Neutrophil (primary cell): ENCODE data around the gene HAGHL.
"Not testable (repeated sequence)": the region's sequence is repeated elsewhere in the genome, so short reads cannot be mapped to it uniquely, and the experiment has no call there.

Experiments
- H3K27ac ChIP-seq: fragments of 200-600 bp; sonication (generic); 2 replicates; pipeline ENCODE4 v1.5.1; 2016; ENCODE audit warnings: mild to moderate bottlenecking, moderate library complexity
- H3K27me3 ChIP-seq: fragments of 200-600 bp; sonication (generic); 2 replicates; pipeline ENCODE4 v1.6.0; 2016; ENCODE audit warnings: mild to moderate bottlenecking
- H3K36me3 ChIP-seq: fragments of 200-600 bp; sonication (generic); 2 replicates; pipeline ENCODE4 v1.5.1; 2017
- H3K4me1 ChIP-seq, 2 experiments: fragments of 200-600 bp in 1 of 2; sonication (generic) in 1 of 2; 1 replicate in 1 of 2; 2 replicates in 1 of 2; pipeline versions ENCODE4 v1.5.1 to v1.6.1; 2013 to 2016; ENCODE audit warnings: low read depth in 1 of 2, low read length in 1 of 2, mild to moderate bottlenecking in 1 of 2, moderate library complexity in 1 of 2; ENCODE audit not compliant: control insufficient read depth in 1 of 2, insufficient read depth in 1 of 2
- H3K4me3 ChIP-seq, 2 experiments: fragments of 200-600 bp in 1 of 2; sonication (generic) in 1 of 2; 1 replicate in 1 of 2; 2 replicates in 1 of 2; pipeline ENCODE4 v1.5.1; 2013 to 2016; ENCODE audit warnings: low read depth in 1 of 2, low read length in 1 of 2, mild to moderate bottlenecking in 1 of 2, moderate library complexity in 1 of 2
- H3K9me3 ChIP-seq: fragments of 200-600 bp; sonication (generic); 2 replicates; pipeline ENCODE4 v1.5.1; 2016
- CTCF ChIP-seq: fragments of 200-600 bp; sonication (generic); IDR thresholded peaks from 2 replicates; pipeline ENCODE4 v1.5.1; 2016; ENCODE audit warnings: antibody characterized with exemption

The HAGHL gene

GRCh38 chr16:741986-742629 is 15.2 kb downstream of the HAGHL start:
- Histone ChIP-seq H3K27me3 (peaks cover 6% of the 10 kb centered on the region), H3K36me3 (peaks cover 8% of the 10 kb centered on the region), H3K9me3 (no peaks in the 10 kb centered on the region), H3K4me1 (peaks cover 12 to 15% of the 10 kb centered on the region in 2 experiments), H3K4me3 (no peak overlapping the region), H3K27ac (no peak overlapping the region)
- TF ChIP-seq CTCF = no peak

- not testable (repeated sequence) for H3K27ac ChIP-seq
Measured at GRCh38 chr16:742894-743293, 16.0 kb downstream of the HAGHL start.

GRCh38 chr16:743794-744500 is 17.0 kb downstream of the HAGHL start:
- Histone ChIP-seq H3K4me3 (no peak overlapping the region), H3K4me1 (peaks cover 12 to 15% of the 10 kb centered on the region in 2 experiments), H3K36me3 (no peaks in the 10 kb centered on the region), H3K9me3 (no peaks in the 10 kb centered on the region), H3K27me3 (peaks cover 6% of the 10 kb centered on the region), H3K27ac (no peak overlapping the region)
- no peak for TF ChIP-seq CTCF

More at GRCh38 chr16:742894-743293, 16.0 kb downstream of the HAGHL start:
- H3K36me3 ChIP-seq, H3K27me3 ChIP-seq, H3K4me3 ChIP-seq, H3K9me3 ChIP-seq: not testable (repeated sequence)
- H3K4me1 ChIP-seq = peaks cover 12 to 15% of the 10 kb centered on the region in 2 experiments

GRCh38 chr16:745739-746138 is 18.8 kb downstream of the HAGHL start:
- TF ChIP-seq CTCF = no peak
- Histone ChIP-seq H3K27ac (no peak overlapping the region), H3K36me3 (no peaks in the 10 kb centered on the region), H3K9me3 (no peaks in the 10 kb centered on the region), H3K27me3 (peaks cover 6% of the 10 kb centered on the region), H3K4me1 (peaks cover 4 to 6% of the 10 kb centered on the region in 2 experiments), H3K4me3 (no peak overlapping the region)

- Histone ChIP-seq H3K27me3 (peaks cover 6% of the 10 kb centered on the region), H3K9me3 (no peaks in the 10 kb centered on the region), H3K27ac (no peak overlapping the region), H3K4me1 (no peaks in the 10 kb centered on the region), H3K36me3 (no peaks in the 10 kb centered on the region), H3K4me3 (no peak overlapping the region)
- TF ChIP-seq CTCF = no peak
Measured at GRCh38 chr16:746637-747036, 19.7 kb downstream of the HAGHL start.
